HT-29 (cell line): ENCODE results near the gene GPR160. TPM values are rescaled to one million over a fixed set of nuclear protein-coding genes. Genes with fewer than 3 reads are reported as not detected.
"Not testable (repeated sequence)": the region's sequence is repeated elsewhere in the genome, so short reads cannot be mapped to it uniquely, and the experiment has no call there.

Experiments
- DNase-seq: peaks from one replicate; pipeline ENCODE4 v3.0.0-alpha.2; 2015; ENCODE audit warnings: low spot score
- small RNA-seq: library from RNA; depleted of rRNA; stranded (forward); fragments of <200 nt; gene quantifications from one replicate; pipeline ENCODE3, GENCODE V24; 2014
- total RNA-seq: library from RNA; depleted of rRNA; stranded (reverse); fragments of >200 nt; shearing (Covaris generic); gene quantifications from 2 replicates; pipeline ENCODE4 v1.2.3, GENCODE V29; 2014; rRNA removed

Gene GPR160
- total RNA-seq, 1 experiment from 2014 or later, result 32.1 TPM

DNA sequence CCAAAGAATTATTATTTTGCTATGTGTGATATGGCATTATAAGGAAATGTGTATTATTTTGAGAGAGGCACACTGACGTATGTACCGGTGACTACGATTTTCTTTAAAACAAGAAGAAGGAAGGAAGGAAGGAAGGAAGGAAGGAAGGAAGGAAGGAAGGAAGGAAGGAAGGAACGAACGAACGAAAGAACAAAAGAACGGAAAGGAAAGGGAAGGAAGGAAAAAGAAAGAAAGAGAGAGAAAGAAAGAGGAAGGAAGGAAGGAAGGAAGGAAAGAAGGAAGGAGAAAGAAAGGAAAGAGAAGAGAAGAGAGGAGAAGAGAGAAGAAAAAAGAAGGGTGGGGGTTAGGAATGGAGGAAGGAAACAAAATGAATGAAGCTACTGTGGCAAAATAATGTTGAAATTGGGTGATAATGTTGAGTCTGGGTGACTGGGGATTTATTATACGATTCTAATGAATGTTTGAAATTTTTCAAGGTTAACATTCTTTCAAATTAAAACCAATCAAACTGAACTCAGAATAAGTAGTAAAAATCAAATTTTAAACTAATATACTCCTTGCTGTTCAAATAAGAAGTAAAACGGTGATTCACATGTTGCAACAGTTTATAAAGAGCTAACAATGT, 73.5 kb downstream of the GPR160 start:
- no peak for DNase-seq

DNA sequence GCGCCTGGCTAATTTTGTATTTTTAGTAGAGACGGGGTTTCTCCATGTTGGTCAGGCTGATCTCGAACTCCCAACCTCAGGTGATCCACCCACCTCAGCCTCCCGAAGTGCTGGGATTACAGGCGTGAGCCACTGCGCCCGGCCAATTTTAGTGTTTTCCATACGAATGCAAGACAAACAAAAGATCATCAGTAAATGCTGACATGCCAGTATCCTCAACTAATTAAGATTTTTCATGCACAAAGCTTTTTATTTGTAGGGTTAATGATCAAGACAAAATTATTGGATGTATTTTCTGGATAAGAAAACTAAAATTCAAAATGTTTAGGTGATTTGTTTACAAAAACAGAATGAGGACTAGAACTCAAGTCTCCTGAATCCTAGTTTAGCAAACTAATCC, 76.4 kb downstream of the GPR160 start:
- DNase-seq, result not testable (repeated sequence)

DNA sequence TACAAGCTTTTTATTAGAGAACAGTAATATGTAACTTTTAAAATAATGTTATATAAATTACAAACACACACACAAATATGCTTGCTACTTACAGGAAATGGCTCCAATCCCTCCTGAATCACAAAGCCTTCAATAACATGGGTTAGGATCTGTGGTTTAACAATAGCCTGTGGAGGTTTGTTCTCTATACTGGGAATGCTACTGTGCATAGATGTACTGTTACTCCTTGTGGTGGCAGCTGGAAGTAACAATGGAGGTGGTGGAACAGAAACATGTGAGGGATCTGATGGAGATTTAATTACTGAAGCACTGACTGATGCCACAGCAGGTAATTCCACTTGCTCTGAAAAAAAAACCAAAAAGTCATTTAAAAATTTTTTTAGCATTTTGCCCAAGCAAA, 79.3 kb downstream of the GPR160 start:
- DNase-seq, result peak; percentile 54

DNA sequence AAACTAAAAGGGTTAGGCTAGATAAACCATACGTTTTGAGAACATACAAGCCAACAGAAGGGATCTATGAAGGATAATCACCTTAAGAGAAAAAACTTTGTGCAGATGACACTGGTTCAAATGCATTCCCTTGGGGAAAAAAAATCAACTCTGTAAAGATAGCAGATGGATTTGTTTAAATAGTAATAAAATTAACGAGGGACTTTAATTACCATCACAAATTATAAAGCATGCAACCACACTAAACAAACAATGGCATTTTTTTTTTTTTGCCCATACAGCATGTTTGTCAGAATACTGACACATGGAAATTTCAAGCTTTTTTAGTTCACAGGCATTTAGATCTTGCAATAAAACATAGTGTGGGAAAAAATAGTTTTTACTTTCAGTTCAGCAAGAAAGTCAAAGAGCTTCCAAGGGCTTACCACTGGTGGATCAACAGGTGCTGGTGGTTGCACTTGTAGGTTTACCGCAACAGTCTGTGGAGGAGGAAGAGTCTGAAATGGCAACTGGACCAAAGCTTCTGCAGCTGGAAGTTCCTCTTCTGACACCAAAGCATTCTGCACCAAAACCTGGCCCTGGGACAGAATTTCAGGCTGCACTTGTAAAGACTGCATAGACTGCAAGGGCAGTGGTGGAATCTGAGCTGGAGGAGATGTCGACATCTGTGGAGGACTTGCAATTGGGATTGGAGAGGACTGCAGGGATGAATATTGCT, 90.6 kb downstream of the GPR160 start:
- DNase-seq, result no peak

DNA sequence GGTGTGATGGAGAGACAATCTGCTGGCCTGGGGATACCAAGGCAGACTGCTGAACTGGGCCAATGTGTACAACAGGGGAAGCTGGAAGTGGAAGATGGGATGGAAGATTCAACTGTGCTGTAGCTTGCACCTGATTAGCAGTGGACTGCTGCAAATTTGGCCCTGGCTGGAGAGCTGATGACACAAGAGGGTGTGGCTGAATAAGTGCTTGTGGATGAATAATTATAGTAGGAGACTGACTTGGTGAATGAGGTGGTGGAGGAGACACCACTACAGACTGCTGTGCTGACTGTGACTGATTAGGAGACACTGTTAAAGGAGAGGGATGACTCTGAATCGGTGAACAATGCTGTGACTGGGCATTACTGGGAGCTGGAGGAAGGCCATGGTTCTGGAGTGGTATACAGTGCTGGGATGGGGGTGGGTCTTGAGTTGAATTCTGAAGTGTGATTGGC, 91.2 kb downstream of the GPR160 start:
- no peak for DNase-seq

DNA sequence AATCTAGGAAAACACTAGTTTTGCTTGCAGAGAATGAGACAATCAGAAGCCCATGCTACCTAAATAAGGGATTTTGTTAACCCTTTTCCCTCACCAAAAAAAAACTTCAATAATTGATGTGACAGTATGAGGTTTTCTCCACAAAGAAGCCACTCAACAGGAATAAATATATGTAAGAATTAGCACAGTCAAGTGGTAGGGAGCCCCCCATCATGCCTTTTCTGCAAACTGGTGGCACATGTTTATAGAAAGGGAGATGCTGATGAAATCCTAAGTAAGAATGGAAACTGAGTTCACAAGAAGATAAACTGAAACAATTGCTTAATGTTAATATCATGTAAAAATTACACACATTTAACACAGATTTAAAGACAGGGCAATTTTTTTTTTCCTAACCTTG, 92.7 kb downstream of the GPR160 start:
- no peak for DNase-seq

DNA sequence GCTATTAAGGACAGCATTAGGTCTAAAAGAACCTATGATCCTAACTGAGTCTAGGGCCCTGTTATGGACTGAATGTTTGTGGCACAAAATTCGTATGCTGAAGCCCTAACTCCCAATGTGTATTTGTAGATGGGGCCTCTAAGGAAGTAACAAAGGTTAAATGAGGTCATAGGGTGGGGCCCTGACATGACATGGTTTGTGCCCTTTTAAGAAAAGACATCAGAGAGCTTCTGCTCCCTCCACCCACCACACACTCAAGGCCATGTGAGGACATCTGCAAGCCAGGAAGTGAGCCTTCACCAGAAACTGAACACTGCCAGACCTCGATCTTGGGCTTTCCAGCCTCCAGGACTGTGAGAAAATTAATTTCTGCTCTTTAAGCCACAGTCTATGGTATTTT, 94.5 kb downstream of the GPR160 start:
- no peak for DNase-seq

Small RNA genes lying within 50 kb of the gene (small RNA-seq; reads per million reads assigned to genes)
- 0.43 reads per million for gene RNU4-38P

Other genes starting within 250 kb of the GPR160 start
- not detected in 2 replicates for gene LRRIQ4, start 225.1 kb upstream of the GPR160 start, total RNA-seq
- gene LRRC34, start 225.1 kb upstream of the GPR160 start, total RNA-seq, result 0.81 and 4.2 TPM in 2 replicates
- 0.29 and 0.48 TPM in 2 replicates for gene LRRC31, start 168.1 kb upstream of the GPR160 start, total RNA-seq
- gene SAMD7, start 126.4 kb upstream of the GPR160 start, total RNA-seq, result not detected in 2 replicates
- 17.1 and 22.2 TPM in 2 replicates for gene SEC62, start 71.2 kb upstream of the GPR160 start, total RNA-seq
- 8.8 and 10.7 TPM in 2 replicates for gene PHC3, start 143.7 kb downstream of the GPR160 start, total RNA-seq
- 33.3 and 37.4 TPM in 2 replicates for gene PRKCI, start 184.4 kb downstream of the GPR160 start, total RNA-seq